ENCODE data around the gene SHISA8.

GRCh38 chr22:41951898-41952474 is 37.1 kb upstream of the SHISA8 start, which contains the start of gene SMIM45:
- TF ChIP-seq CTCF (IDR thresholded peaks at IDR 0.05) (no peak), TP53 (CRISPR knock-in tag; IDR thresholded peaks at IDR 0.05) (no peak)

All from WTC11 (cell line).